Stimulated activated naive CD4-positive, alpha-beta T cell (primary cell): Measurements from ENCODE around the gene UPF3B.
"Not testable (repeated sequence)": the region's sequence is repeated elsewhere in the genome, so short reads cannot be mapped to it uniquely, and the experiment has no call there.

Experiments used
- DNase-seq, 6 experiments: peaks; one replicate each; lab custom pipeline; 2025; lab: John Stamatoyannopoulos, UW

UPF3B gene

DNA sequence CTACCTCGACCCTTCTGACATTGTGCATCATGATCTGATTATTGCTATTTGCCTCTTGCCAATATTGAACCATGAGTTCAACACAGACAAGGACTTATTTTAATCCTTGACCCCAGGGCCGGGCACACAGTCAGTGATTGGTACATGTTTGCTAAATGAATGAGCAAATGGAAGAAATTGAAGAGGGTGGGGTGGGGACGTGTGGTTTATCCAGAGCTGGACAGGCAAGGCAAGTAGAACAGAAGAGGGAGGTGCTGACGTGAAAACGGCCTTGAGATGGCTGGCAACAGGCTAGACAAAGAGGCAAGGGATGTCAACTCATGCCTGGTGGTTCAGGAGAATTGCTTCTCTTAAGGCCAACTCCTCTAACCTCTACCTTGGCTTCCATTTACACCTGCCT is 28.5 kb downstream of the UPF3B start:
- DNase-seq = not testable (repeated sequence)

DNA sequence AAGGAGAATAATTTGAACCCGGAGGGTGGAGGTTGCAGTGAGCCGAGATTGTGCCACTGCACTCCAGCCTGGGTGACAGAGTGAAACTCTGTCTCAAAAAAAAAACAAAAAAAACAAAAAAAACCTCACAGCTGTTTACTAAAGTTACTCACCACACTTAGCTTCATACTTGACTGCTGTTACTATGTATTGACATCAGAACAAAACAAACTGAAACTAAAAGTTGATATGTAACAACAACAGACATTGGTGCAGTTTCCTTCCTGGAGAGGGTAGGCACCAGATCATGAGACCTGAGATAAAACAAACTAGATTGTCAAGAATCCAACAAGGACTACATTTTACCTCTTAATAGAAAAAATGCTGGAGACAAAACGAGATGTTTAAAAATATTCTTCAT is 31.1 kb downstream of the UPF3B start:
- peak in 3 of 6 experiments; percentile 62 to 77 (median 74) for DNase-seq

DNA sequence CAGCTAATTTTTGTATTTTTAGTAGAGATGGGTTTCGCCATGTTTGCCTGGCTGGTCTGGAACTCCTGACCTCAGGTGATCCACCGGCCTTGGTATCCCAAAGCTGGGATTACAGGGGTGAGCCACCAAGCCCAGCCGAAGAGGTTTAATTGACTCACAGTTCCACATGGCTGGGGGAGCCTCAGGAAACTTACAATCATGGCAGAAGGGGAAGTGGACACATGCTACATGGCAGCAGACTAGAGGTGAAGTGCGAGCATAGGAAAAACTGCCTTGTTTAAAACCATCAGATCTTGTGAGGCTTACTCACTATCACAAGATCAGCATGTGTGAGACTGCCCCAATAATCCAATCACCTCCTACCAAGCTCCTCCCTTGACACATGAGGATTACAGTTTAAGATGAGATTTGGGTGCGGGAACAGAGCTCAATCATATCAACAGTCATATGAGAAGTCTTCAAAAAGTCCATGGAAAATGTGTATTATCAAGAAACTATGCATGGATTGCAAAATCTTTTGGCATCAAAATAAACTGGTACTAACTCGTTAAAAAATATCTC is 35.6 kb downstream of the UPF3B start:
- DNase-seq = no peak

DNA sequence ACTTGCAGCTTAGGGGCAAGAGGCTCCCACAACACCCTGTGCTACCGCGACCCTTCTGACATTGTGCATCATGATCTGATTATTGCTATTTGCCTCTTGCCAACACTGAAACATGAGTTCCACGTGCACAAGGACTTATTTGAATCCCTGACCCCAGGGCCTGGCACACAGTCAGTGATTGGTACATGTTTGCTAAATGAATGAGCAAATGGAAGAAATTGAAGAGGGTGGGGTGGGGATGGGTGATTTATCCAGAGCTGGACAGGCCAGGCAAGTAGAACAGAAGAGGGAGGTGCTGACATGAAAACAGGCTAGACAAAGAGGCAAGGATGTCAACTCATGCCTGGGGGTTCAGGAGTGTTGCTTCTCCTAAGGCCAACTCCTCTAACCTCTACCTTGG is 36.5 kb downstream of the UPF3B start:
- DNase-seq = no peak

DNA sequence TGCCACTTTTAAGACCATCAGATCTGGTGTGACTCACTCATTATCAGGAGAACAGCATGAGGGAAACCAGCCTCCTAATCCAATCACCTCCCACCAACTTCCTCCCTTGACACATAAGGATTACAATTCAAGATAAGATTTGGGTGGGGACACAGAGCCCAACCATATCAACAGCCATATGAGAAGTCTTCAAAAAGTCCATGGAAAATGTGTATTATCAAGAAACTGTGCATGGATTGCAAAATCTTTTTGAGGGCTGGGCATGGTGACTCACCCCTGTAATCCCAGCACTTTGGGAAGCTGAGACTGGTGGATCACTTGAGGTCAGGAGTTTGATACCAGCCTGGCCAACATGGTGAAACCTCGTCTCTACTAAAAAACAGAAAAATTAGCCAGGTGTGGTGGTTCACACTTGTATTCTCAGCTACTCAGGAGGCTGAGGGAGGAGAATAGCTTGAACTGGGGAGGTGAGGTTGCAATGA is 43.5 kb downstream of the UPF3B start:
- DNase-seq = no peak

DNA sequence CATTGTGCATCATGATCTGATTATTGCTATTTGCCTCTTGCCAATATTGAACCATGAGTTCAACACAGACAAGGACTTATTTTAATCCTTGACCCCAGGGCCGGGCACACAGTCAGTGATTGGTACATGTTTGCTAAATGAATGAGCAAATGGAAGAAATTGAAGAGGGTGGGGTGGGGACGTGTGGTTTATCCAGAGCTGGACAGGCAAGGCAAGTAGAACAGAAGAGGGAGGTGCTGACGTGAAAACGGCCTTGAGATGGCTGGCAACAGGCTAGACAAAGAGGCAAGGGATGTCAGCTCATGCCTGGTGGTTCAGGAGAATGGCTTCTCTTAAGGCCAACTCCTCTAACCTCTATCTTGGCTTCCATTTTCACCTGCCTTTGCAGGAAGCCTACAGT is 44.3 kb downstream of the UPF3B start:
- DNase-seq = not testable (repeated sequence)

DNA sequence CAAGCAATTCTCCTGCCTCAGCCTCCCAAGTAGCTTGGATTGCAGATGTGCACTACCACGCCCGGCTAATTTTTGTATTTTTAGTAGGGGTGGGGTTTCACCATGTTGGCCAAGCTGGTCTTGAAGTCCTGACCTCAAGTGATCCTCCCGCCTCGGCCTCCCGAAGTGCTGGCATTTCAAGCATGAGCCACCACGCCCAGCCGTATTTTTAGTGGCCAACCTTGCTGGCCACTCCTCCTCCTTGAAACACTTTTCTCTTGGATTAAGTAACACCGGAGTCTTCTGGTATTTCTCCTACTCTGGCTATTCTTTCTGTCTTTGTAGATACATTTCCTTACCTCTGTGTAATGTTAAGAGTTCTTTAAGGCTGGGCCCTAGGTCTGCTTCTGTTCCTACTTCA is 50.2 kb downstream of the UPF3B start:
- DNase-seq = no peak

DNA sequence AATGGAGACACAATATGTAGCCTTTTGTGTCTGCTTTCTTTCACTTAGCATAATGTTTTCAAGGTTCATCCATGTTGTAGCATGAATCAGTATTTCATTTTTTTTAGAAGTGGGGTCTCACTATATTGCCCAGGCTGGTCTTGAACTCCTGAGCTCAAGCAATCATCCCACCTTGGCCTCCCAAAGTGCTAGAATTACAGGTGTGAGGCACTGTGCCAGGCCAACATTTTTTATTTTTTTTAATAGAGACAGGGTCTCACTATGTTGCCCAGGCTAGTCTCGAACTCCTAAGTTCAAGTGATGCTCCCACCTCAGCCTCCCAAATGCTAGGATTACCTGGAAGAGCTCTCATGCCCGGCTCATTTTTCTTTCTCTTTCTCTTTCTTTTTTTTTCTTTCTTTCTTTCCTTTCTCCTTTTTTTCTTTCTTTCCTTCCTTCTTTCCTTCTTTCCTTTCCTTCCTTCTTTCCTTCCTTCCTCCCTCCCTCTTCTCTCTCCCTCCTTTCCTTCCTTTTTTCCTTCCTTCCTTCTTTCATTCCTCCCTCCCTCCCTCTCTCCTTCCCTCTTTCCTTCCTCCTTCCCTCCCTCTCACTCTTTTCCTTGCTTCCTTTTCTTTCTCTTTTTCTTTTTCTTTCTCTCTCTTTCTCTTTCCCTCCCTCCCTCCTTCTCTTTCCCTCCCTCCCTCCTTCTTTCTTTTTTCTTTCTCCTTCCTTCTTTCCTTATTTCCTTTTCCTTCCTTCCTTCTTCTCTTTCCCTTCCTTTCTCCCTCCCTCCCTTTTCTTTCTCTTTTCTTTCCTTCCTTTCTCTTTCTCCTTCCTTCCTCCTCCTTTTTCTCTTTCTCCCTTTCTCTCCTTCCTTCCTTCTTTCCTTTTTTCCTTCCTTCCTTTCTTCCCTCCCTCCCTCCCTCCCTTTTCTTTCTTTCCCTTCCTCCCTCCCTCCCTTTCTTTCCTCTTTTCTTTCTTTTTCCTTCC is 51.2 kb downstream of the UPF3B start:
- DNase-seq = no peak

DNA sequence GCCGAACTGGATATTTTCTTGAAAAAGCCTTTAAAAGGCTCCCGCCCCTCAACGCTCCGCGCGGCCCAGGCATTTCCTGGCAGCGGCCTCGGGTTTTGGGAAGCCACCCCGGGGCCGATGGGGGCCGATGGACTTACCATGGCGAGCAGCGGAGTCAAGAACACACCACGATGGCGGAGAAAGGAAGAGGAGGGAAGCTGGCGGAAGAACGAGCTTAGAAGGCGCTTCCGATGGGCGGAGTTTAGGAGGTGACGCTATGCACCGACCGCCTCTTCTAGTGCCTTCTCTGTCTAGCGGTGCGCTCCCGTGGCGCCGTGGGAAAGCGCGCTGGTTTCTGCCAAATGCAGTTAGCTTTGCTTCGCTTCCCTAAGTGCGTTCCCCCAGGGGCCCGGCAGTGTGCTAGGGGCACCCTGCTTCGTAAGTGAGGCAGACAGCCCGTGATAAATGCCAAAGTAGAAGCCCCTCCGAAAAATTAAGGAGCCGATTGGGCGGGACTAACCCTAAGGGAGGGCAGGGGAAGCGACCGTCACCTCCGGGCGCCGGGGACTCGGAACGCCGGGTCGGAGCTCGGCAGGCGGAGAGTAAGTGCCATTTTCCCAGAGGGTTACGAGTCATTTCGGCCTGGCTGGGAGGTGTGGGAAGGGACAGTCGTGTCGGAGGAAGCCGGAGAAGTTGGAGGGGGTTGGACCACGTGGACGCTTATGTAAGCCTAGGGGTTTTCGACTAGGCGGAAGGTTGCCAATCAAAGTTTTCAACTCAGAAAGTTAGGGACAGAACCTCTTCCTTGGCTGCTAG is 61.1 kb downstream of the UPF3B start, which contains the start of gene RPL39:
TSS of gene RPL39 (minus strand) at position 194 of the 795 bp plus-strand sequence. CDS start at position 140, 54 bp downstream.
- DNase-seq = peak; percentile 67 to 87 (median 77)

DNA sequence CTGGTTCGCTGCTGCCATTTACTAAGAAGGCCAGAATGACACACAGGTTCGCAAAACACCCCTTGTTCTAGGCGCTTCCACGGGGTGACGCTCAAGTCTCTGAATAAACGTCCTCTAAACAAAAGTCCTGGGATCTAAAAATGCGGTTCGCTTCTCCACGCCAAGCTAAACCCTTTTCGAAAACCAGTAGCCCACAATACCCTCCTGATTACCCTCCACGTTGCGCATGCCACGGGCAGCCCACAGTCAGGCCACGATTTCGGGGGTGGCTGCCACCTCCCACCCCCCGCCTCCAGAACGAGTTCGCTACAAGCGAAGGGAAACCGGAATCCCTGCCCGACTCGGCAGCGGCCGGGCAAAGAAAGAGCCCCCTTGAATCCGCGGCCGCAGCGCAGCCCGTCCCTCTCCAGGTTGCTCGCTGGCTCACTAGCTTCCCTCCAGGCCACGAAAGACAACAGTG is 61.8 kb downstream of the UPF3B start:
- peak in 5 of 6 experiments; percentile 3 to 64 (median 26) for DNase-seq

DNA sequence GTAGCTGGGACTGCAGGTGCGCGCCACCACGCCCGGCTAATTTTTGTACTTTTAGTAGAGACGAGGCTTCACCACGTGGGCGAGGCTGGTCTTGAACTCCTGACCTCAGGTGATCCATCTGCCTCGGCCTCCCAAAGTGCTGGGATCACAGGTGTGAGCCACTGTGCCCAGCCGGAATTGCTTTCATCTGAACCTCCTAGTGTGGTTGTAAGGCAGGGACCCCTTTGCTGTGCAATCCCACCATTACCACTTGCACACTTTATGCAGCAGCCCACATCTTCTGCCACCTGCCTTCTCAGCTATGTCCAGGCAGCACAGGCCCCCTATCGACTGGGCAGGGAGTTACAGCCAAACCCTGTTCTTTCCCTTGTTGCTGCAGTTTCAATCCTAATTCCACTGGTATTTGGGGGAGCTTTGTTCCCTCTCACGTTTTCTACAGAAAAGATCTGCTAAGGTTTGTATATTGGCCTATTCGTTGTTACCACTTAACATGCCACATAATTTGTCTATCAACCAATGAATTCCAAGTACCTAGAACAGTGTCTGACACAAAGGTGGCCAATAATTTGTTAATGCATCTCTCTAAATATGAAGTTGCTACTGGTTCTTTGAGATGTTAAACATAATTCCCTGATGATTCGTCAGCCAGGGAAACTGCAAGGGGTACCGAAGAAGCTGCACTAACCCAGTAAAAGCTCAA is 67.9 kb downstream of the UPF3B start:
- DNase-seq = peak; percentile 1 to 43 (median 20)
